PC-9 (cell line): ENCODE data around the gene NCK2.

Source experiments
- CTCF ChIP-seq: fragments of 200-600 bp; sonication (generic); conservative IDR thresholded peaks from 2 replicates; pipeline ENCODE4 v1.6.1; 2017; ENCODE audit warnings: mixed run types, antibody characterized with exemption, mild to moderate bottlenecking, moderate library complexity
- EZH2 ChIP-seq: fragments of 200-600 bp; sonication (generic); IDR thresholded peaks from 2 replicates; pipeline ENCODE4 v1.8.0; 2017; ENCODE audit warnings: antibody characterized with exemption, low read depth

- no peak for TF ChIP-seq CTCF
- no peak for TF ChIP-seq EZH2
These were observed 151.5 kb downstream of the NCK2 start for GRCh38 chr2:105895990-105896764.
